Measurements from ENCODE around the gene SLC7A14.

DNA sequence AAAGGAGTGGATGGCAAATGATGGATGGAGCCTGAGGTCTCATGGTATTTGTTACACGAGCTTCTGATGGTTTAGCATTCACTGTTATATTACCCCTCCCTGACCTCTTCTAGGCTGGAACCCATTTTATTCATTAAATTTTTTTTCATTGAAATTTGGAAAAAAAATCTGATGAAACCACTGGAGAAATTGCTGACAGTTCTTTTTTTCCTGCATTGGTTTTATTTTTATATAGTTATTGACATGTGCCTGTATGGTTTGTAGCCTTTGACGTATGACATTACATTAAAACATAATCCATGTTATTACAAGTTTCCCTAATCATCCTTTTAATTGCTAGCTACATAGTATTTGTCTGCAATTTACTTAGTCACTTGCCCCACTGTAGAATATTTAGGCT lies 85.4 kb downstream of the SLC7A14 start:
- TF ChIP-seq, protein P1, sequence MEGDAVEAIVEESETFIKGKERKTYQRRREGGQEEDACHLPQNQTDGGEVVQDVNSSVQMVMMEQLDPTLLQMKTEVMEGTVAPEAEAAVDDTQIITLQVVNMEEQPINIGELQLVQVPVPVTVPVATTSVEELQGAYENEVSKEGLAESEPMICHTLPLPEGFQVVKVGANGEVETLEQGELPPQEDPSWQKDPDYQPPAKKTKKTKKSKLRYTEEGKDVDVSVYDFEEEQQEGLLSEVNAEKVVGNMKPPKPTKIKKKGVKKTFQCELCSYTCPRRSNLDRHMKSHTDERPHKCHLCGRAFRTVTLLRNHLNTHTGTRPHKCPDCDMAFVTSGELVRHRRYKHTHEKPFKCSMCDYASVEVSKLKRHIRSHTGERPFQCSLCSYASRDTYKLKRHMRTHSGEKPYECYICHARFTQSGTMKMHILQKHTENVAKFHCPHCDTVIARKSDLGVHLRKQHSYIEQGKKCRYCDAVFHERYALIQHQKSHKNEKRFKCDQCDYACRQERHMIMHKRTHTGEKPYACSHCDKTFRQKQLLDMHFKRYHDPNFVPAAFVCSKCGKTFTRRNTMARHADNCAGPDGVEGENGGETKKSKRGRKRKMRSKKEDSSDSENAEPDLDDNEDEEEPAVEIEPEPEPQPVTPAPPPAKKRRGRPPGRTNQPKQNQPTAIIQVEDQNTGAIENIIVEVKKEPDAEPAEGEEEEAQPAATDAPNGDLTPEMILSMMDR (IDR thresholded peaks at IDR 0.05): no peak
- no peak for TF ChIP-seq POLR2A (IDR thresholded peaks at IDR 0.05)
